T-helper 17 cell (primary cell): Measurements from ENCODE around the gene MS4A7. TPM values are rescaled to one million over a fixed set of nuclear protein-coding genes. Genes with fewer than 3 reads are reported as not detected.

Experiments
- ATAC-seq: fragments of 150-1000 bp; cut with Tn5 transposase; 2 replicates; pipeline ENCODE4 v1.10.0; 2021; ENCODE audit warnings: mild to moderate bottlenecking, moderate library complexity
- DNase-seq, 3 donors: peaks; one replicate each; pipeline versions ENCODE4 v3.0.0 to v3.0.0-alpha.2; 2020 to 2021
- H3K9me3 ChIP-seq: one replicate; pipeline ENCODE4 v1.7.0; 2013; ENCODE audit warnings: low read length, mild to moderate bottlenecking; ENCODE audit not compliant: control insufficient read depth, poor library complexity, severe bottlenecking
- H3K27ac Mint-ChIP-seq: one replicate; pipeline ENCODE4 v1.8.0; 2022; ENCODE audit warnings: mild to moderate bottlenecking, moderate library complexity, mixed read lengths
- H3K27me3 Mint-ChIP-seq: one replicate; pipeline ENCODE4 v1.8.0; 2022; ENCODE audit warnings: mixed read lengths
- H3K36me3 Mint-ChIP-seq: one replicate; pipeline ENCODE4 v1.8.0; 2022; ENCODE audit warnings: low read depth, mixed read lengths
- H3K4me1 Mint-ChIP-seq: one replicate; pipeline ENCODE4 v1.8.0; 2022; ENCODE audit warnings: mild to moderate bottlenecking, mixed read lengths
- H3K4me3 Mint-ChIP-seq: one replicate; pipeline ENCODE4 v1.8.0; 2022; ENCODE audit warnings: mild to moderate bottlenecking, moderate library complexity, mixed read lengths
- total RNA-seq, 4 donors: library from RNA in 2 of 4; stranded (reverse) in 2 of 4; gene quantifications; one replicate each; pipeline ENCODE4 v1.2.3 and lab custom pipeline; 2022 to 2026

MS4A7 gene
- total RNA-seq, 2 donors from 2014 or later: 0.21 to 4.7 TPM

DNA sequence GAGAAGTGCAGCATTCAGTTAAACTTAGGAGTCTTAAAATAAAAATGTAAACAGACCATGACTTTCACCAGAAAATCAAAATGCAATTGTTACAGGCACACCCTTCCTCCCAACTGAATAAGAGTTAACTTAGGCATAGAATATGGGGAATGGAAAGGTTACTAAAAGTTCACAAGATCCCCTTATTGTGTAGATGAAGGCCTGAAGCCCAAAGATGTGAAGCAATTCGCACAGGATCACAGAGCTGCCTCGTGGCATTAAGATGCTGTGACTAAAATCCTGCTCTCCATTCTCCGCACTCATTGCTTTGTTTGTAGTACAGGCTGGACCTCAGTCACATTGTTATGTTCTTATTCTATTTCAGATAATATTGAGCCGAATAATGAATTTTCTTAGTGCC lies 55.1 kb downstream of the MS4A7 start:
- no peaks in the 10 kb centered on the region for H3K9me3 ChIP-seq
- DNase-seq (no peak), ATAC-seq (no peak)
- Mint-ChIP-seq H3K27ac (no peak overlapping the region), H3K36me3 (no peaks in the 10 kb centered on the region), H3K4me1 (no peaks in the 10 kb centered on the region), H3K4me3 (no peak overlapping the region), H3K27me3 (peaks cover 38% of the 10 kb centered on the region)

Other genes starting within 250 kb of the MS4A7 start
- gene MS4A6A, start 195.4 kb upstream of the MS4A7 start, total RNA-seq: 1 to 10 TPM; 3.2 to 8.2 TPM
- 1 to 10 TPM in 1 of 2 donors, under 1 TPM in 1; 0.47 to 1.1 TPM for gene MS4A4E, start 135.4 kb upstream of the MS4A7 start, total RNA-seq
- gene MS4A4A, start 97.9 kb upstream of the MS4A7 start, total RNA-seq: under 1 TPM in 1 of 2 donors, not detected in 1; 0.50 TPM
- not detected for gene MS4A6E, start 51.3 kb upstream of the MS4A7 start, total RNA-seq
- under 1 TPM in 1 of 2 donors, not detected in 1; 0.60 TPM for gene MS4A14, start 17.9 kb downstream of the MS4A7 start, total RNA-seq
- not detected for gene MS4A5, start 51.0 kb downstream of the MS4A7 start, total RNA-seq
- gene MS4A1, start 77.3 kb downstream of the MS4A7 start, total RNA-seq: 10 to 100 TPM in 1 of 2 donors, under 1 TPM in 1; 0.50 to 27.9 TPM
- gene MS4A12, start 114.2 kb downstream of the MS4A7 start, total RNA-seq: not detected
- gene MS4A13, start 136.9 kb downstream of the MS4A7 start, total RNA-seq: not detected